Stimulated activated CD8-positive, alpha-beta memory T cell treated with anti-CD3 and anti-CD28 coated beads, Interleukin-12 subunit alpha, Interleukin-12 subunit beta, amount 100 ng/mL, for 4 hours (primary cell): ENCODE measurements around the gene RAB11FIP4.

ENCODE experiments used
- DNase-seq: peaks from one replicate; pipeline ENCODE4 v3.0.0-alpha.2; 2020; ENCODE audit warnings: low read depth

Gene RAB11FIP4

GRCh38 chr17:31525801-31526549 lies 134.5 kb downstream of the RAB11FIP4 start:
- no peak for DNase-seq

- DNase-seq: no peak
These were observed 136.1 kb downstream of the RAB11FIP4 start for GRCh38 chr17:31527606-31528005.

GRCh38 chr17:31528291-31528874 lies 136.9 kb downstream of the RAB11FIP4 start:
- no peak for DNase-seq

GRCh38 chr17:31529841-31530251 lies 138.4 kb downstream of the RAB11FIP4 start:
- no peak for DNase-seq

- no peak for DNase-seq
These were observed 139.0 kb downstream of the RAB11FIP4 start for GRCh38 chr17:31530391-31530985.

- DNase-seq: no peak
These were observed 140.0 kb downstream of the RAB11FIP4 start for GRCh38 chr17:31531336-31531980.

GRCh38 chr17:31532081-31532480 lies 140.6 kb downstream of the RAB11FIP4 start:
- DNase-seq: no peak

- no peak for DNase-seq
These were observed 141.1 kb downstream of the RAB11FIP4 start for GRCh38 chr17:31532526-31532925.

- no peak for DNase-seq
These were observed 142.2 kb downstream of the RAB11FIP4 start for GRCh38 chr17:31533546-31534155.

- DNase-seq: no peak
These were observed 142.9 kb downstream of the RAB11FIP4 start for GRCh38 chr17:31534223-31534888.

GRCh38 chr17:31535581-31535981 lies 144.1 kb downstream of the RAB11FIP4 start:
- no peak for DNase-seq

- no peak for DNase-seq
These were observed 145.0 kb downstream of the RAB11FIP4 start for GRCh38 chr17:31536451-31536850.

GRCh38 chr17:31537565-31538011 lies 146.1 kb downstream of the RAB11FIP4 start:
- DNase-seq: no peak

GRCh38 chr17:31538080-31538762 lies 146.7 kb downstream of the RAB11FIP4 start:
- no peak for DNase-seq

GRCh38 chr17:31540602-31541307 lies 149.3 kb downstream of the RAB11FIP4 start:
- no peak for DNase-seq

GRCh38 chr17:31541559-31541958 lies 150.1 kb downstream of the RAB11FIP4 start:
- DNase-seq: no peak

GRCh38 chr17:31544186-31544585 lies 152.7 kb downstream of the RAB11FIP4 start:
- no peak for DNase-seq

GRCh38 chr17:31546650-31547049 lies 155.2 kb downstream of the RAB11FIP4 start:
- DNase-seq: no peak

GRCh38 chr17:31548709-31549108 lies 157.2 kb downstream of the RAB11FIP4 start:
- no peak for DNase-seq

GRCh38 chr17:31549121-31549524 lies 157.6 kb downstream of the RAB11FIP4 start:
- no peak for DNase-seq
